Fibroblast of skin of back (primary cell): ENCODE data around the gene KRT80.

ENCODE experiments used
- DNase-seq: peaks from one replicate; pipeline ENCODE4 v3.0.0-alpha.2; 2013

Gene KRT80

GRCh38 chr12:52198454-52199215 lies 6.8 kb upstream of the KRT80 start:
- no peak for DNase-seq

- peak; percentile 34 for DNase-seq
Observed at GRCh38 chr12:52197371-52198231, 5.8 kb upstream of the KRT80 start.

GRCh38 chr12:52195065-52195730 lies 3.4 kb upstream of the KRT80 start:
- no peak for DNase-seq

GRCh38 chr12:52193991-52194390 lies 2.2 kb upstream of the KRT80 start:
- peak; percentile 87 for DNase-seq

GRCh38 chr12:52193532-52193931 lies 1.7 kb upstream of the KRT80 start:
- no peak for DNase-seq

- no peak for DNase-seq
Observed at GRCh38 chr12:52190860-52191729, 719 bp downstream of the KRT80 start.

GRCh38 chr12:52189376-52190174 lies 2.2 kb downstream of the KRT80 start:
- peak; percentile 92 for DNase-seq

GRCh38 chr12:52188658-52189057 lies 3.2 kb downstream of the KRT80 start:
- DNase-seq = no peak

- DNase-seq = no peak
Observed at GRCh38 chr12:52187640-52188039, 4.2 kb downstream of the KRT80 start.

- no peak for DNase-seq
Observed at GRCh38 chr12:52187206-52187605, 4.6 kb downstream of the KRT80 start.

- peak; percentile 95 for DNase-seq
Observed at GRCh38 chr12:52186118-52186840, 5.5 kb downstream of the KRT80 start.

- no peak for DNase-seq
Observed at GRCh38 chr12:52185400-52185967, 6.3 kb downstream of the KRT80 start.

- no peak for DNase-seq
Observed at GRCh38 chr12:52184813-52185212, 7.0 kb downstream of the KRT80 start.

GRCh38 chr12:52183971-52184370 lies 7.8 kb downstream of the KRT80 start:
- DNase-seq = no peak

GRCh38 chr12:52183544-52183910 lies 8.3 kb downstream of the KRT80 start:
- DNase-seq = no peak

- no peak for DNase-seq
Observed at GRCh38 chr12:52182898-52183543, 8.8 kb downstream of the KRT80 start.

GRCh38 chr12:52182384-52182783 lies 9.4 kb downstream of the KRT80 start:
- no peak for DNase-seq

- peak; percentile 89 for DNase-seq
Observed at GRCh38 chr12:52181746-52182145, 10.1 kb downstream of the KRT80 start.

GRCh38 chr12:52180971-52181628 lies 10.7 kb downstream of the KRT80 start:
- DNase-seq = no peak
